Activated gamma-delta T cell treated with Interleukin-2 at 50 U/mL for 16 hours (primary cell): ENCODE data around the gene SLC38A4.

Experiments
- DNase-seq: peaks from one replicate; pipeline ENCODE4 v3.0.0-alpha.2; 2020

SLC38A4 gene

DNA sequence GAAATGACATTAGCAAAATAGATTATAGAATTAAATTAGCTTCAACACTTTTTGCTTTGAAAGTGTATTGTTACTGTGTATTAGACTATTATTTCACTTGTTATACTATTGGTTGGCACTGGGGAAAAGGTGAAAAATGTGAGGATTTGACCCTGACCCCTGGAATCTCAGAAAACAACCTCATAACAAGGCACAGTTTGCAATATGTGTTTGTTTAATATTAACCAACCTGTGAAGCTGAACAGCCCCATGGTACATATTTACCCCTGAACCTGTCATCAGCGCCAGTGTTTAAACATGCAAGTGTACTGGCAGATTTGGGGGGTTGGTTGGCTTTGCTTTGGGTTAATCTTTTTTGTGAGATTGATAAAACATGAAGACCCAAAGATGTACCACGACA is 11.7 kb downstream of the SLC38A4 start:
- no peak for DNase-seq

GRCh38 chr12:46811185-46811584 is 14.6 kb downstream of the SLC38A4 start:
- DNase-seq, result no peak

DNA sequence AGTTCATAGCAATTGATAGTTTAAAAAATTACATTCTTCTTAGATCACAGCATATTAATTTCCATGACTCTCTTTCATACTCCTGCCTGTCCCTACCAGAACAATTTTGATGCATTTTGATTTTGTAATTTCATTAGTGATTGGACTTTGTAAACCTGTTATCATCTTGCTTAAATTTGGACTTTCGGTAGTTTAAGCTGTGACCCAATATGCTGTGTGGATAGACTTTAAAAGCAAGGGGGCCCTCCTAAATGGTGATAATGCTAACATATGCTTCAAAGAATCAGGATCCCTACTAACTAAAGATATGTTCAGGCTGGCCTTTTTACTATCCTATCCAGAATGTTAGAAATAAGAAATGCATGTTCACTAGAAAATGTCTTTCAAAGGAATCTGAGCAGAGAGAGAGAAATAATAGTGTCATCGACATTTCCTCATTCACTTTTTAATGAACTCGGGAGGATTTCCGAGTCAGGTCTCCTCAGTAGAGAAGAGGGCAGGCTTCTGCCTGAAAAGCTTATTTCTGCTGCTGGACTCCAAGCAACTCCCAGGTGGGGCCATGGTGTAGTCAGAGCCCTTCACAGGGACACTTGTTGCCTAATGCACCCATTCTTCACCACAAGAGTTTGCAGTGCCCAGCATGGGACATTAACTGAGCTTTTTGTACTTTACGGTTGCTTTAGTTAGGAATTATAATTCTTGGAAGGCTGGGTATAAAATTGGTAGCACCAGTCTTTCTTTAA is 16.7 kb downstream of the SLC38A4 start:
- DNase-seq, result no peak

GRCh38 chr12:46808317-46808716 is 17.5 kb downstream of the SLC38A4 start:
- no peak for DNase-seq

DNA sequence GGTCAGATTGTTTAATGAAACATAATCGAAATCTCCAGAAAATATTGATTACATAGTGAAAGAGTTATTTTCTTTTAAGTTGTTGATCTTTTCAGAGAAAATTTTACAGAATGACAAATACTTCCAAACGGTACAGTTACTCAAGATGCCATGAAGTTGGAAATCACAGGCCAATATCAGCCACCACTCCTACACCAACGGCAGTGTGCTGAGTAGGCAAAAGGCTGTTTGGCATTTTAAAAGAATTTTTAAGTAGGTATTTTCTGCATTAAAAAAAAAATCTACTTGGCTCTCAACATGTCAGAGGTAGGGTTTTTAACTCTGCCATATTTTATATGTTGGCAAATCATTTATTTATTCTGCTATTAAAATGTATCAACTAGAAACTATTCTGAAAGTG is 21.7 kb downstream of the SLC38A4 start:
- no peak for DNase-seq

- no peak for DNase-seq
These were observed 22.3 kb downstream of the SLC38A4 start for GRCh38 chr12:46803517-46803916.

DNA sequence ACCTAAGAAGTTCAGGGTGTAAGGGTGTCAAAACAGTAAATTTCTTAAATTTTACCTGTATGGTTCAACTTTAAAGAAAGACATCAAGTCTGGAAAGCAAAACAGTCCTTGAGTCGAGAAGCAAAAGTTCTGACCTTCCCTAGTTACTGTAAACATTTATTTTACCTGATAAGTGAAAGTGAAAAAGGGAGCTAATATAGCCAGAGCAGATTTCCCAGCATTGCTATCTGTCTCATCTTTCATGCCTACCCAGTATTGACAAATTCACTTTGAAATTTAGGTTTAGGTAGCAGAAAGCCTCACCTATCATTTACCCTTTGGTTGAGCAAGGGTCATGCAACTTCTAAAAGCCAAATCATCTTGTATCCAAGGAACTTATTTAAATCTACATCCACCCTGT is 24.5 kb downstream of the SLC38A4 start:
- DNase-seq, result no peak

GRCh38 chr12:46800160-46800559 is 25.6 kb downstream of the SLC38A4 start:
- no peak for DNase-seq

- no peak for DNase-seq
These were observed 27.1 kb downstream of the SLC38A4 start for GRCh38 chr12:46798648-46799047.

GRCh38 chr12:46798056-46798455 is 27.7 kb downstream of the SLC38A4 start:
- no peak for DNase-seq

DNA sequence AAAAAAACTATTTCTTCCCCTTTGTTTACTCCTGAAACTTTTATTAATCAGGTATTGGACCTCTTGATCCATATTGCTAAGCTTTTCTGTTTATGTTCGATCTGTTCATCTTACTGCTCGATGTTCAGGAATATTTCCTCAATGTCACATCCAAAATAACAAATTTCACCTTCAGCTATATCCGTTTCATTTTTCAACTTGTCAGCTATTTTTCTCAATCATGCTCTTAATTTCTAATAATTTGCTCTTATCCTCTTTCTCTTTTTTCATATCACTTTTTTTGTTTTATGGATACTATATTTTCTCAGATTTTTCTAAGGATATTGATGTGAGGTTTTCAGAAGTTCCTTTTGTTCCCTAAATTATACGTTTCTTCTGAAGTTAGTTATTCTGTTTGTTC is 29.8 kb downstream of the SLC38A4 start:
- no peak for DNase-seq

DNA sequence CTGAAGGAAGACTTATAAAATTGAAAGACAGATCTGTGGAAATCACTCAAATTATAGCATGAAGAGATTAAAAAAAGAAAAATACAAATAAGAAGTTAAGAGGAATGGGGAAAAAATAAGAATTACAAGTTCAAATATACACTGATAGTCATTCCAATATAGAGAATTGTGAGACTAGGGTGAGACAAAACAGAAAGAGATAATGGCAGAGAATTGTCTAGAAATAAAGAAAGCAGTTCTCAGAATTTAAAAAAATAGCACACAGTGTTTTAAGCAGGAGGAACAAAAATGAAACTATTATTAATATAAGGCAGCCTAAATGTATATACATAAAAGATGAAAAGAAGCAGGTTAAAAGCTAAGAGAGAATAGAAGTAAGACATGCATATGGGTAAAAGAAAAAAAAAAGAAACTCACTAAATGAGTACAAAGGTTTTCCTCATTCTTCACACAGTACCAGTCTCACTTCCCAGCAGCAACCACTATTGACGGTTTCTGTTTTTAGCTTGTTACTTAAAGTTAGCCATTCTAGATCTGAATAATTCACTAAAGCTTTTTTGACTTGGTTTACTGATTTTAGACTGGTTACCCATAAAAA is 31.1 kb downstream of the SLC38A4 start:
- DNase-seq, result no peak

GRCh38 chr12:46792925-46793324 is 32.9 kb downstream of the SLC38A4 start:
- DNase-seq, result no peak

DNA sequence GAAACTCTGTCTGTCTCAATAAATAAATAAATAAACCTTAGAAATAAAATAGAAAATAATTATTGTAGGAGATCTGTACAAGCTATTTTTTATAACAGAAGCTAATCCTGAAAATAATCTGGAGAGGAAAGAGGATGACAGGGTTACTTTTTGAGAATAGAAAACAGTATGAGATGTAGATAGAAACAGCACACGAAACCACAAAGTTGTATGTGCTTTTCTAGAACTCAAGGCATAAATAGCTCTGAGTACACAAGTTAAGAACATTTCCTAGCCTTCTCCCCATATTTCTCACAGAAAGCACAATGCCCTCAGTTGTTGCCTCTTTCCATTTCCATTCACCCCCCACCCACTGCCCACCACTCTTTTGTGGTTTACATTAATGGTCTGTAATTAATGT is 35.7 kb downstream of the SLC38A4 start:
- no peak for DNase-seq

- no peak for DNase-seq
These were observed 37.5 kb downstream of the SLC38A4 start for GRCh38 chr12:46788072-46788887.

GRCh38 chr12:46787496-46788055 is 38.2 kb downstream of the SLC38A4 start:
- DNase-seq, result no peak

GRCh38 chr12:46786774-46787173 is 39.0 kb downstream of the SLC38A4 start:
- DNase-seq, result no peak

GRCh38 chr12:46785382-46785781 is 40.4 kb downstream of the SLC38A4 start:
- DNase-seq, result no peak

DNA sequence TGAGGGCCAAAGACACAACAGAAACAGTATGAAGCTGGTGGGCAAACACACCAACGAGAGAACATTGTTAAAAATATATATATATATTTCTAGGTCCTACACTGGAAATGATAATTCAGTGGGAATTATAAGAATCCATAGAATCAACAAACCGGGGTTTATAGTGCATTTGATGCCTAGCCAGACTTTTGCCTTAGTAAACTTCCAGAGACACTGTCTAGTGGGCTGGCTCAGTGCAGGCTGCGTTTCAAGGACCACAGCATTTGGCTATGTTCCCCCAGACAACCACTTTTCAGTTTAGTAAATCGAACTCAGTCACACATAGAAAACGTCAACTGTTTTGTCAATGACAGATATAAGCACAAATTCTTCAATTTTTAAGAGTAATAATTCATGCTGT is 41.9 kb downstream of the SLC38A4 start:
- DNase-seq, result no peak

- DNase-seq, result no peak
These were observed 45.9 kb downstream of the SLC38A4 start for GRCh38 chr12:46779879-46780278.

GRCh38 chr12:46779063-46779462 is 46.7 kb downstream of the SLC38A4 start:
- no peak for DNase-seq

DNA sequence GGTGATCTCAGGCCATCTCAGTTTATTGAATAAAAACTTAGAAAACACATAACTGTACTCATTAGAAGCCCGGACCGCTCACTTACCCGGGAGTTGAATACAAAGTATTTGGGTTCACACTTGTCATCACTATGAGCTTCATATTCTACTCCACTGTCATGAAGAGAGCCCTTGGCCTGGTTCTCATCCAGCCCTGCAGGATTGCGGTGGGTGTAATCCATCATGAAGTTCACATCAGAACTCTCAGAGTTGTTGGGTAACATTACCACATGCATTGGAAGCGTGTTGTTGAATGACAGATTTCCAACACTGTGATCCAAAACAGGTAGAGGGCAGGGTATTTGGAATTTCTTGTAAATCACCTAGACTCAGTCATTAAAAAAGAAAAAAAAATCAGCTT is 47.4 kb downstream of the SLC38A4 start:
- no peak for DNase-seq

DNA sequence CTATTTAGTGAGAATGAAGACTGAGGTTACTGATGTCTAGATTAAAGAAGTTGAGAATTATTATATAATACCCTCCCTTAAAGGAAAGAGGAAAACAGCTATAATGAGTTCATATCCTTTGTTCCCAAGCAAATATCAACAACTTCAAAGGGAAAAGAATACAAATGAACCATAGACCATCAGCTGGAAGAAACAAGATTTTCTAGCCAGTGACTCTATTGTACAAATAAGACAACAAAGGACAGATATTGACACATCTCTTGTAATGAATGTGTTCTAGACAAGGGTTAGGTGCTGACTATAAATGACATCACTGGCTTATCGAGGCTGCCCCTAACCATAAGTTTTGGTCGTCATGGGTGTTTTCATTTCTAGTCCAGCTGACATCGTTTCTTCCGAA is 48.2 kb downstream of the SLC38A4 start:
- no peak for DNase-seq

GRCh38 chr12:46775796-46776195 is 50.0 kb downstream of the SLC38A4 start:
- no peak for DNase-seq
